ENCODE data around the gene SAFB. TPM values are rescaled to one million over a fixed set of nuclear protein-coding genes. Genes with fewer than 3 reads are reported as not detected.

SAFB gene
- total RNA-seq, 4 donors from 2014 or later, result 39.7 to 73.6 (median 65.2) TPM

DNA sequence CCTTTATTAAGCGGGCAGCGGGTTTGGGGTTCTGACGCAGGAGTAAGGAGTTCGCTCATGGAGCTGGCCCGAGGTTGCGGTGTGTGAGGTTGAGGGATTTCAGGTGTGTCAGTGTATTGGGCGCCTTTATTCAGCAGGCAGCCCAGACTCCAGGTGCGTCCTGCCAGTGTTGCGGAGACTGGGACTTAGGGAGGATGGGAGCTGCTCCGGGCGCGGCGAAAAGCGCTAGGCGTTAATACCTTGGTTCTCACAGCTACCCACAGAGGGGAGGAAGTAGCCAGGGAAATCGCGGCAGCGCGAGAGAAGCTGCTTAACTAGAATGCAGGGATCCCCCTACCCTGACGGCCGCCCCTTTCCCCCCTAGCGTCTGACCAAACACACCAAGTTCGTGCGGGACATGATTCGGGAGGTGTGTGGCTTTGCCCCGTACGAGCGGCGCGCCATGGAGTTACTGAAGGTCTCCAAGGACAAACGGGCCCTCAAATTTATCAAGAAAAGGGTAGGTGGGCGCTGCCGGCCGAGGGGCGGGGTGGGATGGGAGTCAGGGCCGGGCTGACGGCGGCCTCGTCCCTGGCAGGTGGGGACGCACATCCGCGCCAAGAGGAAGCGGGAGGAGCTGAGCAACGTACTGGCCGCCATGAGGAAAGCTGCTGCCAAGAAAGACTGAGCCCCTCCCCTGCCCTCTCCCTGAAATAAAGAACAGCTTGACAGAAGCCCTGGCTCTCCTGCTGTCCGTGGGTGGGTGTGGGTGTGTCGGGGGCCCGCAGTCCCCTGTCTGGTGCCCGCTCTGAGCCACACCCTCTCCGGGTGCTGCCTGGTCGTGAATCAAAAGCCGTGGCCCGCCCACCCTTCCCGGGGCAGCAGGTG lies 68.3 kb downstream of the SAFB start:
- peak; percentile 13 for TF ChIP-seq POLR2AphosphoS5 (IDR thresholded peaks at IDR 0.05)
- TF ChIP-seq, protein P1, sequence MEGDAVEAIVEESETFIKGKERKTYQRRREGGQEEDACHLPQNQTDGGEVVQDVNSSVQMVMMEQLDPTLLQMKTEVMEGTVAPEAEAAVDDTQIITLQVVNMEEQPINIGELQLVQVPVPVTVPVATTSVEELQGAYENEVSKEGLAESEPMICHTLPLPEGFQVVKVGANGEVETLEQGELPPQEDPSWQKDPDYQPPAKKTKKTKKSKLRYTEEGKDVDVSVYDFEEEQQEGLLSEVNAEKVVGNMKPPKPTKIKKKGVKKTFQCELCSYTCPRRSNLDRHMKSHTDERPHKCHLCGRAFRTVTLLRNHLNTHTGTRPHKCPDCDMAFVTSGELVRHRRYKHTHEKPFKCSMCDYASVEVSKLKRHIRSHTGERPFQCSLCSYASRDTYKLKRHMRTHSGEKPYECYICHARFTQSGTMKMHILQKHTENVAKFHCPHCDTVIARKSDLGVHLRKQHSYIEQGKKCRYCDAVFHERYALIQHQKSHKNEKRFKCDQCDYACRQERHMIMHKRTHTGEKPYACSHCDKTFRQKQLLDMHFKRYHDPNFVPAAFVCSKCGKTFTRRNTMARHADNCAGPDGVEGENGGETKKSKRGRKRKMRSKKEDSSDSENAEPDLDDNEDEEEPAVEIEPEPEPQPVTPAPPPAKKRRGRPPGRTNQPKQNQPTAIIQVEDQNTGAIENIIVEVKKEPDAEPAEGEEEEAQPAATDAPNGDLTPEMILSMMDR (IDR thresholded peaks at IDR 0.05), result peak in 1 of 4 experiments; percentile 7
- no peak for TF ChIP-seq EP300 (IDR thresholded peaks at IDR 0.05)
- no peak for ATAC-seq
- H3K9me3 ChIP-seq, result no peaks in the 10 kb centered on the region
- peaks cover 0 to 49% of the 10 kb centered on the region in 2 donors for H3K36me3 ChIP-seq
- peak overlapping the region; percentile 71 to 95 (median 94) for H3K27ac ChIP-seq
- peaks cover 0 to 65% (median 11%) of the 10 kb centered on the region in 3 donors for H3K4me1 ChIP-seq
- no peaks in the 10 kb centered on the region for H3K27me3 ChIP-seq
- peak overlapping the region; percentile 60 to 85 for H3K4me3 ChIP-seq
- 0 to 8% methylated on average over 2 to 14 of the region's 54 CpGs for WGBS, 2 donors (ENCODE audit: low coverage in 1 of 2)

DNA sequence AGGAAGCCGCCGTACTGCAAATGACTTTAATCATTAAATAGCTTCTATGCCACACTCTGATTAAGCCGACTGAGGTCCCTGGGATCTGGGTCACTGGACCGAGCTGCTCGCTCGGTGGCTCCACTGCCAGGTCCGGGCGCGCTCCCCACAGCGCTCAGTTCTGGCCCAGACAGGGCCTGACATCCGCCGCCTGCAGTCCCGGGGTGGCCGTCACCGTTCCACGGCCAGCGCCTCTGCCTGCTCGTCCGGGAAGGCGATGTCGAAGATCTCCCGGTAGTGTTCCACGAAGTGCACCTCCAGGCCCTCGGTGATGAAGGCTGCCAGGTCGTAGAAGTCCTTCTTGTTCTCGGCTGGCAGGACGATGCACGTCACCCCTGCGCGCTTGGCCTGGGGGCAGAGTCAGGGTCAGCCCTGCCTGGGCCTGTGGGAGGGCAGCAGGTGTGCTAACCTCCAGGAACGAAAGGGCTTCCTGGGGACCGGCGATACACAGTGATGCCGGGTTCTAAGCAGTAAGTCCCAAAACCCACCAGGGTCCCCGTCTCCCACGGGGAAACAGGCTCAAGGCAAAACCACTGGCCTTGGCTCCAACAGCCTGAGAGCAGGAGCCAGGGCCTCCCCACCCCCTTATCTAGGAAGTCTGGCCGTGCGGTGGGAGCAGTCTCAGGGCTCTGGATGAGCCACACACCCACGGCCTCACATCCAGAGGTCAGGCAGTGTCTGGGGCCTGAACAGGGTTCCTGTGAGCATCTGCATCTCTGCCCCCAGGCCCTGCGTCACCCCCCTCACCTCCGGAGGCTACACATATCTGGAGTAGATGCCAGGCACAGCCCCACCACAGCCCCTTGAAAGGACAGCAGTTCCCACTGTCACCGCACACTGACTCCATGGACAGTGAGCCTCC lies 69.2 kb downstream of the SAFB start:
- peaks cover 0 to 56% (median 11%) of the 10 kb centered on the region in 3 donors for H3K4me1 ChIP-seq
- H3K9me3 ChIP-seq, result no peaks in the 10 kb centered on the region
- WGBS, 2 donors (ENCODE audit: low coverage in 1 of 2), result 30% methylated on average over 2 of the region's 42 CpGs; no CpG with 5 or more reads in 1 of the 2 donors
- H3K4me3 ChIP-seq, result peak overlapping the region in 1 of 2 donors; percentile 85
- H3K36me3 ChIP-seq, result peaks cover 0 to 58% of the 10 kb centered on the region in 2 donors
- H3K27ac ChIP-seq, result peak overlapping the region in 3 of 4 donors; percentile 92 to 95 (median 95)
- TF ChIP-seq POLR2AphosphoS5 (IDR thresholded peaks at IDR 0.05) (no peak), POLR2A (IDR thresholded peaks at IDR 0.05) (no peak), EP300 (IDR thresholded peaks at IDR 0.05) (no peak)
- TF ChIP-seq, protein P1 (IDR thresholded peaks at IDR 0.05), result no peak
- no peak for ATAC-seq
- no peaks in the 10 kb centered on the region for H3K27me3 ChIP-seq

DNA sequence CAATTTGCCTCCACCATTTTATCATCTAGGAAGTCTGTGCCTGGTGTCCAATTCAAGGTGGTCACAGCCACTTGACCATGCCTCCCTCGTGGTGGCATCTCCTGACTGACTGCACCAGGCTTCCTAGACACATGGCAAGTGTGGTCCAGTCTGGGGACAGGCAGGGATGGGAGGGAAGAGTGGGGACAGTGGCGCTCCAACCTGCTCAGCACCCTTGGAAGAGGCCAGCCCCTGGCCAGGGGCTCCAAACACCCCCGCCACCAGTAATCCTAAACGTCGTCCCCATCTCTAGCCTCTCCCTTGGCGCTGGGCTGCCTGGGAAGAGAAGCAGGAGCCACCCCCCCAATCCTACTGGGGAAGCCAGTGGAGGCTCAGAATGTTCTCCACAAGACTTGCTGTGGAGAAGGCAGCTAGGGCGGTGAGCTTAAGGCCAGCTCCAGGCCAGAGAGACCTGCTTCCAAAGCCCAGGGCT lies 69.9 kb downstream of the SAFB start:
- Histone ChIP-seq H3K4me3 (no peak overlapping the region), H3K9me3 (no peaks in the 10 kb centered on the region), H3K27ac (peak overlapping the region in 3 of 4 donors; percentile 92 to 95 (median 95)), H3K4me1 (peaks cover 0 to 49% (median 11%) of the 10 kb centered on the region in 3 donors), H3K27me3 (no peaks in the 10 kb centered on the region), H3K36me3 (peaks cover 0 to 64% of the 10 kb centered on the region in 2 donors)
- no CpG with 5 or more reads among the region's 7 CpGs for WGBS, 2 donors (ENCODE audit: low coverage in 1 of 2)
- ATAC-seq, result no peak
- TF ChIP-seq, protein P1 (IDR thresholded peaks at IDR 0.05), result no peak
- TF ChIP-seq EP300 (IDR thresholded peaks at IDR 0.05) (no peak), POLR2AphosphoS5 (IDR thresholded peaks at IDR 0.05) (no peak), POLR2A (IDR thresholded peaks at IDR 0.05) (no peak)

DNA sequence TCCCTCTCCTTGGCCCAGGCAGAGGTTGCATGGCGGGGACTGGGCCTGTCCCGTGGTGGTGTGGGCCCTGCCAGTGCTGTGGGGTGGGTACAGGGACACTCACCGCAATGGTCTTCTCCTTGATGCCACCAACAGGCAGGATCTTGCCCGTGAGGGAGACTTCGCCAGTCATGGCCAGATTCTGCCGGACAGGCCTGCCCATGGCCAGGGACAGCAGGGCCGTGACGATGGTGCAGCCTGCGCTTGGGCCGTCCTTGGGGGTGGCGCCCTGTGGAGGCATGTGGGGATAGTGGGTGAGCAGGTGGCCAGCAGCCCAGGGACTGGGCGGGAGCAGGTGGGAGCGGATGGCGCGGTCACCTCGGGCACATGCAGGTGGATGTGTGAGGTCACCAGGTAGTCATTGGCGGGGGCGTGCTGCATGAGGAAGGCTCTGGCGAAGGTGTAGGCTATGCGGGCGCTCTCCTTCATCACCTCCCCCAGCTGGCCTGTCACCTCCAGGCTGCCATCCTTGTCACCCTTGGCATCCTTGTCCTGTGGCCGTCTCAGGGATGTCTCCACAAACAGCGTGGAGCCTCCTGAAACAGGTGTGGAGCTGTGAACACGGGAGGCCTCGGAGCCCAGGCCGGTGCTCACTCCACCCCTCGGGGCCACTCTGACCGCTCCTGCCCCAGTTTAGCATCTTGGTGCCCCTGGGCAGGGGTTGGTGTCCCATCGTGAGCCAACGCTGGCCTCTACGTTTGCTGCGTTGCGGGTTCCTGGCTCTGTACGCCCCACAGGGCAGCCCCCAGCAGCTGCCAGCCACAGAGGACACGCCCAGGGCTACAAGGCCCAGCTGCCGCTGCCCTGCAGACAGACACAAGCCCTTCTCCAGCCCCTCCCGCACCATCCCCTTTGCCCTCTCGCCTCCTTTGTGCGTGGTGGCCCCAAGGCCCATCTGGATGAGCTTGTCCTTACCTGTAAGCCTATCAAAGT lies 70.6 kb downstream of the SAFB start:
- TF ChIP-seq POLR2AphosphoS5 (IDR thresholded peaks at IDR 0.05) (no peak), EP300 (IDR thresholded peaks at IDR 0.05) (no peak), POLR2A (IDR thresholded peaks at IDR 0.05) (no peak)
- TF ChIP-seq, protein P1 (IDR thresholded peaks at IDR 0.05), result no peak
- H3K27me3 ChIP-seq, result no peaks in the 10 kb centered on the region
- H3K36me3 ChIP-seq, result peaks cover 0 to 72% of the 10 kb centered on the region in 2 donors
- H3K4me1 ChIP-seq, result peaks cover 0 to 47% (median 11%) of the 10 kb centered on the region in 3 donors
- peak overlapping the region in 2 of 4 donors; percentile 95 for H3K27ac ChIP-seq
- no peak for ATAC-seq
- no peaks in the 10 kb centered on the region for H3K9me3 ChIP-seq
- 40 to 71% methylated on average over 1 to 4 of the region's 39 CpGs for WGBS, 2 donors (ENCODE audit: low coverage in 1 of 2)
- no peak overlapping the region for H3K4me3 ChIP-seq

All from gastroesophageal sphincter (tissue), 4 donors.